ENCODE results near the gene UHMK1. TPM values are rescaled to one million over a fixed set of nuclear protein-coding genes. Genes with fewer than 3 reads are reported as not detected.

Gene UHMK1
- total RNA-seq, 1 experiment from 2014 or later, result 15.8 TPM

DNA sequence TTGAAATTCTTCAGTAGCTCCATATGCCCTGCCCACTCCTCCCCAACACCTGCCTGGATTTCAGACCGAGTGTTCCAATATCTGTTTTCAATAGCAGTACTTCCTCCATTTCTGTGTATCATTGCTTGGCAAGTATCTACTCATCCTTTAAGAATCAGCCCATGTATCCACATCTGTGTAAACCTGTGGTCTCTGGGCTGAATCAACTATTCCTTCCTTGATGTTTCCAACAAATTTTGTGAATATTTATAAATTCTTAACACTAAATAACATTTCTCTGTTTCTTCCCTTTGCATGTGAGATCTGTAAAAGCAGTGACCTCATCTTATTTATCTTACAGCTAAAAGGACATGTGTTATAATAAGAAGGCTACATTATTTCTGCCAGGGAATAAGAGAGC is 37.9 kb downstream of the UHMK1 start:
- no peaks in the 10 kb centered on the region for H3K79me1 ChIP-seq (ENCODE audit: insufficient read depth, low read depth, low read length, poor library complexity, severe bottlenecking)
- no peak overlapping the region for H3K27ac Mint-ChIP-seq
- H3K27me3 Mint-ChIP-seq (ENCODE audit: low read depth), result no peaks in the 10 kb centered on the region

More for the DNA sequence above, 37.9 kb downstream of the UHMK1 start:
- TF ChIP-seq, protein P1, sequence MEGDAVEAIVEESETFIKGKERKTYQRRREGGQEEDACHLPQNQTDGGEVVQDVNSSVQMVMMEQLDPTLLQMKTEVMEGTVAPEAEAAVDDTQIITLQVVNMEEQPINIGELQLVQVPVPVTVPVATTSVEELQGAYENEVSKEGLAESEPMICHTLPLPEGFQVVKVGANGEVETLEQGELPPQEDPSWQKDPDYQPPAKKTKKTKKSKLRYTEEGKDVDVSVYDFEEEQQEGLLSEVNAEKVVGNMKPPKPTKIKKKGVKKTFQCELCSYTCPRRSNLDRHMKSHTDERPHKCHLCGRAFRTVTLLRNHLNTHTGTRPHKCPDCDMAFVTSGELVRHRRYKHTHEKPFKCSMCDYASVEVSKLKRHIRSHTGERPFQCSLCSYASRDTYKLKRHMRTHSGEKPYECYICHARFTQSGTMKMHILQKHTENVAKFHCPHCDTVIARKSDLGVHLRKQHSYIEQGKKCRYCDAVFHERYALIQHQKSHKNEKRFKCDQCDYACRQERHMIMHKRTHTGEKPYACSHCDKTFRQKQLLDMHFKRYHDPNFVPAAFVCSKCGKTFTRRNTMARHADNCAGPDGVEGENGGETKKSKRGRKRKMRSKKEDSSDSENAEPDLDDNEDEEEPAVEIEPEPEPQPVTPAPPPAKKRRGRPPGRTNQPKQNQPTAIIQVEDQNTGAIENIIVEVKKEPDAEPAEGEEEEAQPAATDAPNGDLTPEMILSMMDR (conservative IDR thresholded peaks at IDR 0.05), result no peak
- H3K9me3 Mint-ChIP-seq, result no peaks in the 10 kb centered on the region
- Histone ChIP-seq H2BK12ac (ENCODE audit: insufficient read length, low read depth, low read length) (no peak overlapping the region), H3K79me2 (ENCODE audit: insufficient read depth, low read length) (no peaks in the 10 kb centered on the region), H2BK15ac (ENCODE audit: low read depth, low read length) (no peak overlapping the region), H3K23me2 (ENCODE audit: insufficient read length, low read depth, low read length, poor library complexity, severe bottlenecking) (no peaks in the 10 kb centered on the region), H4K5ac (ENCODE audit: insufficient read length, low read depth, low read length) (no peak overlapping the region), H3K4me2 (ENCODE audit: insufficient read depth, insufficient read length, low read length) (no peak overlapping the region), H3K56ac (ENCODE audit: insufficient read length, low read depth, low read length) (no peak overlapping the region), H2BK5ac (ENCODE audit: insufficient read length, low read length) (no peak overlapping the region), H4K20me1 (ENCODE audit: control insufficient read depth, insufficient read depth, insufficient read length) (no peaks in the 10 kb centered on the region), H3K9ac (ENCODE audit: extremely low read depth, insufficient read length, low read length) (no peak overlapping the region), H2BK20ac (ENCODE audit: low read depth, low read length, poor library complexity, severe bottlenecking) (no peak overlapping the region), H4K8ac (replicated peaks; ENCODE audit: insufficient read length, low read depth, low read length) (no peak overlapping the region), H2AK5ac (ENCODE audit: insufficient read length, low read length) (no peak overlapping the region), H3K4ac (ENCODE audit: low read depth, low read length) (no peak overlapping the region), H3K27ac (ENCODE audit: insufficient read length, low read depth, low read length) (no peak overlapping the region), H3K23ac (ENCODE audit: insufficient read length, low read depth, low read length) (no peak overlapping the region), H3K4me1 (ENCODE audit: insufficient read depth, low read length) (no peaks in the 10 kb centered on the region), H2BK120ac (ENCODE audit: low read depth, low read length, poor library complexity, severe bottlenecking) (no peak overlapping the region), H3K14ac (ENCODE audit: insufficient read depth, low read length) (no peak overlapping the region), H2AFZ (ENCODE audit: low read length) (no peak overlapping the region), H3T11ph (ENCODE audit: low read length) (no peak overlapping the region), H3K9me3 (ENCODE audit: control insufficient read depth, low read depth, low read length) (no peaks in the 10 kb centered on the region), H3K18ac (ENCODE audit: insufficient read length, low read depth, low read length) (no peak overlapping the region), H4K91ac (ENCODE audit: insufficient read length, low read depth, low read length) (no peak overlapping the region), H3K27me3 (ENCODE audit: insufficient read depth, low read length) (no peaks in the 10 kb centered on the region)
- H3K36me3 Mint-ChIP-seq (ENCODE audit: insufficient read depth in 1 of 3, low read depth in 3 of 3), result peaks cover 0 to 4% (median 0%) of the 10 kb centered on the region in 3 experiments; a peak in 1 of 7 replicates
- WGBS (ENCODE audit: extremely low coverage, insufficient read length, low lambda C conversion rate), result no CpG with 5 or more reads among the region's 1 CpG
- no peak for DNase-seq
- peaks cover 6 to 7% of the 10 kb centered on the region in 2 experiments for H3K4me1 Mint-ChIP-seq
- H3K4me3 Mint-ChIP-seq, result no peak overlapping the region

All from H9 (cell line).